Right lobe of liver (tissue), 4 donors: Measurements from ENCODE around the gene SUPV3L1.

ENCODE experiments used
- CTCF ChIP-seq, 4 donors: fragments of 200-600 bp in 3 of 4; fragments of 450-650 bp in 1 of 4; IDR thresholded peaks; one replicate each; pipeline versions ENCODE4 v1.5.1 to v1.8.0; 2016 to 2022; ENCODE audit warnings: antibody characterized with exemption in 4 of 4, mild to moderate bottlenecking in 2 of 4
- POLR2A ChIP-seq: fragments of 450-650 bp; IDR thresholded peaks from one replicate; pipeline ENCODE4 v1.6.1; 2017; ENCODE audit warnings: antibody characterized with exemption, mild to moderate bottlenecking
- donor health status: DM: no; HTN: no; CAD: no.
- donor health status: DM: no; HTN: no; CAD: no.
- donor health status: DM: no; HTN: yes; CAD: no.

- TF ChIP-seq POLR2A = no peak
- no peak for TF ChIP-seq CTCF (IDR thresholded peaks at IDR 0.05)
Observed at GRCh38 chr10:69146759-69147158, 33.3 kb upstream of the SUPV3L1 start.
